ENCODE results near the gene RBFOX1.

The RBFOX1 gene

GRCh38 chr16:7615565-7615964 lies 282.9 kb downstream of the RBFOX1 start:
- no peak for DNase-seq

- DNase-seq: no peak
Observed at GRCh38 chr16:7624871-7625766, 292.5 kb downstream of the RBFOX1 start.

- no peak for DNase-seq
Observed at GRCh38 chr16:7628981-7629380, 296.3 kb downstream of the RBFOX1 start.

GRCh38 chr16:7629571-7629970 lies 296.9 kb downstream of the RBFOX1 start:
- DNase-seq: no peak

- no peak for DNase-seq
Observed at GRCh38 chr16:7637446-7637845, 304.8 kb downstream of the RBFOX1 start.

- DNase-seq: no peak
Observed at GRCh38 chr16:7638306-7638705, 305.7 kb downstream of the RBFOX1 start.

GRCh38 chr16:7640334-7640733 lies 307.7 kb downstream of the RBFOX1 start:
- no peak for DNase-seq

- no peak for DNase-seq
Observed at GRCh38 chr16:7644176-7644575, 311.5 kb downstream of the RBFOX1 start.

GRCh38 chr16:7644811-7645210 lies 312.2 kb downstream of the RBFOX1 start:
- DNase-seq: no peak

- DNase-seq: no peak
Observed at GRCh38 chr16:7646821-7647500, 314.3 kb downstream of the RBFOX1 start.

- no peak for DNase-seq
Observed at GRCh38 chr16:7650431-7650830, 317.8 kb downstream of the RBFOX1 start.

- DNase-seq: no peak
Observed at GRCh38 chr16:7651803-7652570, 319.3 kb downstream of the RBFOX1 start.

- no peak for DNase-seq
Observed at GRCh38 chr16:7653746-7654461, 321.3 kb downstream of the RBFOX1 start.

- no peak for DNase-seq
Observed at GRCh38 chr16:7675628-7676027, 343.0 kb downstream of the RBFOX1 start.

GRCh38 chr16:7680296-7680695 lies 347.7 kb downstream of the RBFOX1 start:
- DNase-seq: no peak

- DNase-seq: no peak
Observed at GRCh38 chr16:7688811-7689210, 356.2 kb downstream of the RBFOX1 start.

GRCh38 chr16:7689234-7689633 lies 356.6 kb downstream of the RBFOX1 start:
- DNase-seq: no peak

- no peak for DNase-seq
Observed at GRCh38 chr16:7691533-7691932, 358.9 kb downstream of the RBFOX1 start.

- DNase-seq: no peak
Observed at GRCh38 chr16:7703672-7704071, 371.0 kb downstream of the RBFOX1 start.

- DNase-seq: no peak
Observed at GRCh38 chr16:7705885-7706284, 373.2 kb downstream of the RBFOX1 start.

- DNase-seq: no peak
Observed at GRCh38 chr16:7709186-7709585, 376.5 kb downstream of the RBFOX1 start.

GRCh38 chr16:7713244-7713643 lies 380.6 kb downstream of the RBFOX1 start:
- no peak for DNase-seq

- DNase-seq: no peak
Observed at GRCh38 chr16:7714775-7715174, 382.1 kb downstream of the RBFOX1 start.
